Measurements from ENCODE around the gene PLP2.

The PLP2 gene

GRCh38 chrX:49212861-49213260 is 41.2 kb downstream of the PLP2 start:
- DNase-seq = no peak

- DNase-seq = no peak
These were observed 42.7 kb downstream of the PLP2 start for GRCh38 chrX:49214416-49214815.

- DNase-seq = no peak
These were observed 43.4 kb downstream of the PLP2 start for GRCh38 chrX:49214996-49215526.

- no peak for DNase-seq
These were observed 48.4 kb downstream of the PLP2 start for GRCh38 chrX:49220100-49220499.

GRCh38 chrX:49221868-49222267 is 50.2 kb downstream of the PLP2 start:
- no peak for DNase-seq
